Effector memory CD4-positive, alpha-beta T cell (primary cell): ENCODE results near the gene HSD11B1L.
A peak's percentile ranks its signal among the peaks of the same experiment; 100 is the strongest.

Experiments
- DNase-seq, 3 donors: peaks; one replicate each; pipeline ENCODE4 v3.0.0-alpha.2; 2020
- H3K27ac ChIP-seq: 2 replicates; pipeline ENCODE4 v1.7.0; 2013; ENCODE audit warnings: mild to moderate bottlenecking, low read length, moderate library complexity; ENCODE audit not compliant: insufficient read depth, poor library complexity, severe bottlenecking
- H3K27me3 ChIP-seq: replicated peaks from 2 replicates; pipeline ENCODE4 v1.7.0; 2013; ENCODE audit warnings: mild to moderate bottlenecking, low read length; ENCODE audit not compliant: insufficient read depth, control insufficient read depth, poor library complexity, severe bottlenecking
- H3K36me3 ChIP-seq: 2 replicates; pipeline ENCODE4 v1.7.0; 2013; ENCODE audit warnings: mild to moderate bottlenecking, low read length, moderate library complexity; ENCODE audit not compliant: control insufficient read depth, insufficient read depth
- H3K4me1 ChIP-seq: 2 replicates; pipeline ENCODE4 v1.7.0; 2013; ENCODE audit warnings: low read length, mild to moderate bottlenecking; ENCODE audit not compliant: control insufficient read depth, insufficient read depth, poor library complexity, severe bottlenecking
- H3K4me3 ChIP-seq: 2 replicates; pipeline ENCODE4 v1.7.0; 2013; ENCODE audit warnings: low read length, low read depth, mild to moderate bottlenecking; ENCODE audit not compliant: insufficient read depth, poor library complexity, severe bottlenecking
- H3K9me3 ChIP-seq: 2 replicates; pipeline ENCODE4 v1.7.0; 2013; ENCODE audit warnings: mild to moderate bottlenecking, low read length, moderate library complexity; ENCODE audit not compliant: control insufficient read depth

Gene HSD11B1L

GRCh38 chr19:5692723-5693194 is 11.9 kb downstream of the HSD11B1L start:
- peaks cover 55% of the 10 kb centered on the region for H3K36me3 ChIP-seq
- no peak overlapping the region for H3K27ac ChIP-seq
- no peak for DNase-seq
- no peaks in the 10 kb centered on the region for H3K9me3 ChIP-seq
- peaks cover 5% of the 10 kb centered on the region for H3K4me1 ChIP-seq
- H3K4me3 ChIP-seq: no peak overlapping the region
- H3K27me3 ChIP-seq: no peaks in the 10 kb centered on the region

DNA sequence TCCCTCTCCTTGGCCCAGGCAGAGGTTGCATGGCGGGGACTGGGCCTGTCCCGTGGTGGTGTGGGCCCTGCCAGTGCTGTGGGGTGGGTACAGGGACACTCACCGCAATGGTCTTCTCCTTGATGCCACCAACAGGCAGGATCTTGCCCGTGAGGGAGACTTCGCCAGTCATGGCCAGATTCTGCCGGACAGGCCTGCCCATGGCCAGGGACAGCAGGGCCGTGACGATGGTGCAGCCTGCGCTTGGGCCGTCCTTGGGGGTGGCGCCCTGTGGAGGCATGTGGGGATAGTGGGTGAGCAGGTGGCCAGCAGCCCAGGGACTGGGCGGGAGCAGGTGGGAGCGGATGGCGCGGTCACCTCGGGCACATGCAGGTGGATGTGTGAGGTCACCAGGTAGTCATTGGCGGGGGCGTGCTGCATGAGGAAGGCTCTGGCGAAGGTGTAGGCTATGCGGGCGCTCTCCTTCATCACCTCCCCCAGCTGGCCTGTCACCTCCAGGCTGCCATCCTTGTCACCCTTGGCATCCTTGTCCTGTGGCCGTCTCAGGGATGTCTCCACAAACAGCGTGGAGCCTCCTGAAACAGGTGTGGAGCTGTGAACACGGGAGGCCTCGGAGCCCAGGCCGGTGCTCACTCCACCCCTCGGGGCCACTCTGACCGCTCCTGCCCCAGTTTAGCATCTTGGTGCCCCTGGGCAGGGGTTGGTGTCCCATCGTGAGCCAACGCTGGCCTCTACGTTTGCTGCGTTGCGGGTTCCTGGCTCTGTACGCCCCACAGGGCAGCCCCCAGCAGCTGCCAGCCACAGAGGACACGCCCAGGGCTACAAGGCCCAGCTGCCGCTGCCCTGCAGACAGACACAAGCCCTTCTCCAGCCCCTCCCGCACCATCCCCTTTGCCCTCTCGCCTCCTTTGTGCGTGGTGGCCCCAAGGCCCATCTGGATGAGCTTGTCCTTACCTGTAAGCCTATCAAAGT is 12.7 kb downstream of the HSD11B1L start:
- Histone ChIP-seq H3K27me3 (no peaks in the 10 kb centered on the region), H3K4me3 (no peak overlapping the region), H3K9me3 (no peaks in the 10 kb centered on the region), H3K27ac (peak overlapping the region; percentile 2), H3K4me1 (peaks cover 5% of the 10 kb centered on the region), H3K36me3 (peaks cover 61% of the 10 kb centered on the region)
- DNase-seq: no peak

- DNase-seq: no peak
- Histone ChIP-seq H3K4me1 (peaks cover 5% of the 10 kb centered on the region), H3K27me3 (no peaks in the 10 kb centered on the region), H3K4me3 (no peak overlapping the region), H3K36me3 (peaks cover 69% of the 10 kb centered on the region), H3K9me3 (no peaks in the 10 kb centered on the region), H3K27ac (no peak overlapping the region)
Measured at GRCh38 chr19:5694167-5694955, 13.5 kb downstream of the HSD11B1L start.

DNA sequence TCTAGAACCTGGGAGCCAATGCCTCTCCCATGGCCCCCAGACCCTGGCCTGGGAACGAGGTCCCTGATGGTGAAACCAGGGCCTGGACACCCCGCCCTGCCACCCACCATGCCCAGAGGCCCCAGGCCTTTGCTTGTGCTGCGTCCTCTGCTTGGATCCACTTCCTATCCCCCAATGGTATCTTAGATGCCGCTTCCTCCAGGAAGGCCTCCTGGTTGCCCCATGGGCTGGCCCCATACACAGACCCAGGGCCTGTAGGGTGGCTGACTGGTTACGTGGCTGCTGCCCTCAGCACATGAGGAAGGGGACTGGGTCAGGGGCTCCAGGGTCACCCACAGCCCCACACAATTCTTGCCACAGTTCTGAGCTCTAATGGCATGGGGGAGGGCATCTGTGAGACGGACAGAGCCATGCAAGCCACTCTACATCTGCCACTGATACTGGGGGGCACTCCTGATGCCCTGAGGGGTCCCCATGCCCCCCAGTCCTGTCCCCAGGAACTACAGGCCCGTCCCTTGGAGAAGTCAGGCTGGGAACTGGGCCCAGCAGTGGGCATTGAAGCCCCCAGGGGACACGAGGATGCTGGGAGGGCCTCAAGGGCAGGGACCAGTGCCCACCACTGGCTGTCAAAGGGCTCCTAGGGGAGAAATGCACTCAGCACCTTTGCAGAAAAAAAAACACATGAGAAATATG is 14.3 kb downstream of the HSD11B1L start:
- no peaks in the 10 kb centered on the region for H3K27me3 ChIP-seq
- peaks cover 69% of the 10 kb centered on the region for H3K36me3 ChIP-seq
- no peak for DNase-seq
- H3K9me3 ChIP-seq: no peaks in the 10 kb centered on the region
- no peak overlapping the region for H3K4me3 ChIP-seq
- H3K4me1 ChIP-seq: peaks cover 5% of the 10 kb centered on the region
- no peak overlapping the region for H3K27ac ChIP-seq

- Histone ChIP-seq H3K4me3 (no peak overlapping the region), H3K27me3 (no peaks in the 10 kb centered on the region), H3K36me3 (peaks cover 69% of the 10 kb centered on the region), H3K27ac (no peak overlapping the region), H3K4me1 (peaks cover 5% of the 10 kb centered on the region), H3K9me3 (no peaks in the 10 kb centered on the region)
- DNase-seq: no peak
Measured at GRCh38 chr19:5695649-5696195, 14.9 kb downstream of the HSD11B1L start.

DNA sequence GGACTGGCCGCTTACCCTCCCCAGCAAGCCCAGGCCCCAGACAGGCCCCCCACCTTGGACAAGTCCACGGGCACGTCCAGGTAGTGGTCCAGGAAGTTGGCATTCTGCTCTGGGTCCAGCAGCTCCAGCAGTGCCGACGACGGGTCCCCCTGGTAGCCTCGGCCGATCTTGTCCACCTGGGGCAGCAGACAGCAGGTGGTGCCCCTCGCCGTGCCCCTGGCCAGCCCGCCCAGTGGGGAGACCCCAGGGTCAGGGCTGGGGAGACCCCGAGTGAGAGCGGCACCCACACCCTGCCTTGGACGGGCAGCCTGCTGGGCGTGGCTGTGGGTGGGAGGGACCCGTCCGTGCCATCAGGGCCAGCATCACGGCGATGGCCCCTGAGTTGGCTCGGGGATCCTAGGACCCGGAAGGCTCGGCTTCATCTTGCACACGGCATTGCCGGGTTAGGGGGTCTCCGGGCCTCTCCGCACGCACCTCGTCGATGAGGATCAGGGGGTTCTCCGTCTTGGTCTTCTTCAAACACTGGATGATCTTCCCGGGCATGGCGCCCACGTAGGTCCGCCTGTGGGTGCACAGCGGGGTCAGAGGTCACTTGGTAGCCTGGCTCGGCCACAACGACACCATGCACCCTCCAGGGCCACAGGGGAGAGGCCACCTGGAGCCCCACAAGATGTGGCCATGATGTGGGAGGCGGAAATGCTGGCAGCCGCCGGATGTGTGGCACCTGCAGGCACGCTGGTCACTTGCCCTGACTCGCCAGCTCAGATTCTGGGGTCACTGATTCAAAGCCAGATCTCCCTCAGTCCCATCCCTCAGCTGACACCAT is 15.6 kb downstream of the HSD11B1L start:
- H3K9me3 ChIP-seq: no peaks in the 10 kb centered on the region
- peaks cover 5% of the 10 kb centered on the region for H3K4me1 ChIP-seq
- H3K27ac ChIP-seq: no peak overlapping the region
- no peaks in the 10 kb centered on the region for H3K27me3 ChIP-seq
- H3K36me3 ChIP-seq: peaks cover 69% of the 10 kb centered on the region
- DNase-seq: no peak
- no peak overlapping the region for H3K4me3 ChIP-seq

GRCh38 chr19:5697022-5697889 is 16.4 kb downstream of the HSD11B1L start:
- H3K36me3 ChIP-seq: peaks cover 64% of the 10 kb centered on the region
- H3K4me1 ChIP-seq: no peaks in the 10 kb centered on the region
- H3K4me3 ChIP-seq: no peak overlapping the region
- no peak overlapping the region for H3K27ac ChIP-seq
- no peaks in the 10 kb centered on the region for H3K27me3 ChIP-seq
- DNase-seq: no peak
- no peaks in the 10 kb centered on the region for H3K9me3 ChIP-seq

DNA sequence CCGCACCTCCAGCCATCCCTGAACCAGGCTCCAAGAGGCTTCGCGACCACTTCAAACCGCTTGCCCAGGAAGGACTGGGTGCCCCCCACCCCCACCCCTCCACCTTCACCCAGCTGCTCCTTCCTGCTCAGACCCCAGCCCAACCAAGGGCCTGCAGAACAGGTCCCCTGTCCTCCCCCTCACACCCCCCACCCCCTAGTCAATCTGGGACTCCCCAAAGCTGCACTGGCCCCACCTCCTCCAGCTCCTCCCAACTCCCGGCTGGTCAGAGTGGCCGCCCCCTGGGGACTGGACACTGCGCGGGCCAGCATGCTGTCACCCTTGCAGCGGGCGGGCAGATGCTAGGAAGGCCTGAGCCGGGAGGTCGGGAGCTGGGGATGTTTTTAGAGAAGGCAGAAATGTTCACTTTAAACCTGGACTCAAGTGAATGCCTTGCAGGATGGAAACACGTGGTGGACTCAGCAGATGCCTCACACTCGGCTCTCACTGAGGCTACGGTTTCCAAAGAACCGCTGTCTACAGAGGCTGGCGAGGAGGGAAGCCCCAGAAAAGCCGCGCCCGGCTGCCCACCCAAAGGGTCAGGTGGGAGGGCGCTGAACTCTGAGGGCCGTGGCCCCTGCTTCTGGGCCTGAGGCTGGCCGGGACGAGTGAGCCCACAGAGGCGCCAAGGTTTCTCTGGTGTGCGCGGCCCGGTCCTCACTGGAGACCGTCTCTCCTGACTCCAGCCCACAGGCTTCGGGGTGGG is 17.2 kb downstream of the HSD11B1L start:
- DNase-seq: no peak
- H3K4me1 ChIP-seq: no peaks in the 10 kb centered on the region
- peaks cover 56% of the 10 kb centered on the region for H3K36me3 ChIP-seq

More for the DNA sequence above, 17.2 kb downstream of the HSD11B1L start:
- Histone ChIP-seq H3K9me3 (no peaks in the 10 kb centered on the region), H3K27me3 (no peaks in the 10 kb centered on the region), H3K4me3 (no peak overlapping the region), H3K27ac (no peak overlapping the region)
